ENCODE data around the gene BICRA.
A peak's percentile ranks its signal among the peaks of the same experiment; 100 is the strongest.

Gene BICRA

DNA sequence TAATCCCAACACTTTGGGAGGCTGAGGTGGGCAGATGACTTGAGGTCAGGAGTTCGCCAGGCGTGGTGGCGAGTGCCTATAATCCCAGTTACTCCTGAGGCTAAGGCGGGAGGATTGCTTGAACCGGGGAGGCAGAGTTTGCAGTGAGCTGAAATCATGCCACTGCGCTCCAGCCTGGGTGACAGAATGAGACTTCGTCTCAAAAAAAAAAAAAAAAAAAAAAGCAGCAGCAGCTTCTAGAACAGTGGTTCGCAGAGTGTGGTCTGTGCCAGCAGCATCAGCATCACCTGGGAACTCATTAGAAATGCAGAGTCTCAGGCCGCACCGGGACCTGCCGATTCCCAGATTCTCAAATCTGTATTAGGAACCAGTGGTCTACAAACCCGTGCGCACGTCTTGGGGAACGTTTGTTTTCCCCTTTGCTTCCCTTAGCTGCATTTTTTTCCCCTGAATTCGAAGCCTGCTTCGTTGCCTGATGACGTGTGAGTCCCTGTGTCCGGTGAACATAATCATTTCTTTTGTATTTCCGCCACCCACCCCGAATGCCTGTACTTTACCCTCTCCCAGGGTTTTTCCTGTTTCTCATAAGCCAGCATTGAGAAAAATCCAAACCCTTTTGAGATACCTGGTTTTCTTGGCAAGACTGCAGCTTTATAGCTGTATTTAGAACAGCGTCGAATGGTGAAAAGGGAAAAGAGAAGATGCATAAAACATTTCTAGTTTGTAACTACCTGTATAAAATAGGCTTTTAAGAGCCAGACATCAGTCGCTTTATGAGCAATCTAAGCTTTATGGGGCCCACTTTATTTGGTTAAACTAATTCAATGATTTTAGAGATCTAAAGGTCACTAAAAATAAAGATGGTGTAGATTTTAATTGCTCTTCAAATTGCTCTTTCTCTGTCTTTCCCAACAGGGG lies 49.8 kb downstream of the BICRA start:
- H3K4me3 ChIP-seq (ENCODE audit: low read depth, low read length): no peak overlapping the region
- peak; percentile 53 for DNase-seq (ENCODE audit: low read depth)
- no peak for TF ChIP-seq CTCF (IDR thresholded peaks at IDR 0.05; ENCODE audit: low read depth, low read length, missing control alignments)
- in situ Hi-C loops (cut with HindIII; ENCODE audit: low sequenced_read_pairs): loop anchor here (5.0 kb wide), 1 partner anchor 46 kb away; no protein-coding TSS in a partner anchor

GRCh38 chr19:47660435-47660832 lies 51.5 kb downstream of the BICRA start:
- no peak overlapping the region for H3K4me3 ChIP-seq (ENCODE audit: low read depth, low read length)
- no peak for DNase-seq (ENCODE audit: low read depth)
- in situ Hi-C loops (cut with HindIII; ENCODE audit: low sequenced_read_pairs): no loop called here
- TF ChIP-seq CTCF (IDR thresholded peaks at IDR 0.05; ENCODE audit: low read depth, low read length, missing control alignments): no peak

- no peak overlapping the region for H3K4me3 ChIP-seq (ENCODE audit: low read depth, low read length)
- no peak for DNase-seq (ENCODE audit: low read depth)
- no peak for TF ChIP-seq CTCF (IDR thresholded peaks at IDR 0.05; ENCODE audit: low read depth, low read length, missing control alignments)
- in situ Hi-C loops (cut with HindIII; ENCODE audit: low sequenced_read_pairs): no loop called here
These were observed 52.2 kb downstream of the BICRA start for GRCh38 chr19:47661161-47661560.

GRCh38 chr19:47661611-47662010 lies 52.7 kb downstream of the BICRA start:
- no peak for DNase-seq (ENCODE audit: low read depth)
- in situ Hi-C loops (cut with HindIII; ENCODE audit: low sequenced_read_pairs): no loop called here
- no peak overlapping the region for H3K4me3 ChIP-seq (ENCODE audit: low read depth, low read length)
- TF ChIP-seq CTCF (IDR thresholded peaks at IDR 0.05; ENCODE audit: low read depth, low read length, missing control alignments): no peak

DNA sequence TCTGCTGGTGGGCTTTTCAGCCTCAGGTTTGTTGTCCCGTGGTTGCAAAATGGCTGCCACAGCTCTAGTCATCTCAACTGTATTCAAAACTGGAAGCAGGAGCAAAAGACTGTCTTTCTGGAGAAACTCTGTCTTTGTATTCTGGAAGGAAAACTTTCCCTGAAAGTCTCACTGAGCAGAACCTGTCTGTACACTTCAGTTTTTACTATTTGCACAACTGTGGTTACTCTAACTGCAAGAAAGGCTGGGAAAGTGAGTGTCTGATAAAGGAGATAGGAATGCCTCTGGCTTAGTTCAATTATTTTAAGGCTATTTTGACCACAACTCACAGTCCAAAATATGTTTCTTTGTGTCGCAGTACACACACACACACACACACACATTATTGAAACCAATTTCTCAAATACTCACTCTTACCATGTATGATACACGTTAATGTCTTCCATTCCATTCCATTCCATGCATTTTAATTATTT lies 54.5 kb downstream of the BICRA start:
- H3K4me3 ChIP-seq (ENCODE audit: low read depth, low read length): no peak overlapping the region

More for the DNA sequence above, 54.5 kb downstream of the BICRA start:
- TF ChIP-seq CTCF (IDR thresholded peaks at IDR 0.05; ENCODE audit: low read depth, low read length, missing control alignments): no peak
- in situ Hi-C loops (cut with HindIII; ENCODE audit: low sequenced_read_pairs): no loop called here
- peak; percentile 91 for DNase-seq (ENCODE audit: low read depth)
